Mesothelial cell of epicardium (in vitro differentiated cells): ENCODE data around the gene CHAC2. TPM values are rescaled to one million over a fixed set of nuclear protein-coding genes. Genes with fewer than 3 reads are reported as not detected.
"Not testable (repeated sequence)": the region's sequence is repeated elsewhere in the genome, so short reads cannot be mapped to it uniquely, and the experiment has no call there.

Experiments
- DNase-seq, 2 experiments: peaks; one replicate each; pipeline ENCODE4 v3.0.0; 2021; ENCODE audit warnings: low spot score in 2 of 2; ENCODE audit not compliant: unreplicated experiment in 2 of 2
- H3K27ac Mint-ChIP-seq: 2 replicates; pipeline ENCODE4 v1.8.0; 2021; ENCODE audit warnings: mixed read lengths
- H3K27me3 Mint-ChIP-seq: 2 replicates; pipeline ENCODE4 v1.8.0; 2021; ENCODE audit warnings: low read depth, mixed read lengths
- H3K36me3 Mint-ChIP-seq: 2 replicates; pipeline ENCODE4 v1.8.0; 2021; ENCODE audit warnings: mixed read lengths
- H3K4me1 Mint-ChIP-seq: 2 replicates; pipeline ENCODE4 v1.8.0; 2021; ENCODE audit warnings: mixed read lengths
- H3K4me3 Mint-ChIP-seq: 2 replicates; pipeline ENCODE4 v1.8.0; 2021; ENCODE audit warnings: mild to moderate bottlenecking, moderate library complexity, mixed read lengths
- H3K9me3 Mint-ChIP-seq: 2 replicates; pipeline ENCODE4 v1.8.0; 2021; ENCODE audit warnings: mixed read lengths
- total RNA-seq: library from RNA; stranded (reverse); gene quantifications from 3 replicates; pipeline ENCODE4 v1.2.1, GENCODE V29; 2021
- TF ChIP-seq, protein P1 (sequence below): fragments of 200-600 bp; sonication (generic); IDR thresholded peaks from one replicate; pipeline ENCODE4 v1.5.0; 2021; ENCODE audit warnings: antibody characterized with exemption; ENCODE audit not compliant: unreplicated experiment

CHAC2 gene
- 0.71 to 1.2 TPM (median 1.1 TPM) in 3 replicates for total RNA-seq

DNA sequence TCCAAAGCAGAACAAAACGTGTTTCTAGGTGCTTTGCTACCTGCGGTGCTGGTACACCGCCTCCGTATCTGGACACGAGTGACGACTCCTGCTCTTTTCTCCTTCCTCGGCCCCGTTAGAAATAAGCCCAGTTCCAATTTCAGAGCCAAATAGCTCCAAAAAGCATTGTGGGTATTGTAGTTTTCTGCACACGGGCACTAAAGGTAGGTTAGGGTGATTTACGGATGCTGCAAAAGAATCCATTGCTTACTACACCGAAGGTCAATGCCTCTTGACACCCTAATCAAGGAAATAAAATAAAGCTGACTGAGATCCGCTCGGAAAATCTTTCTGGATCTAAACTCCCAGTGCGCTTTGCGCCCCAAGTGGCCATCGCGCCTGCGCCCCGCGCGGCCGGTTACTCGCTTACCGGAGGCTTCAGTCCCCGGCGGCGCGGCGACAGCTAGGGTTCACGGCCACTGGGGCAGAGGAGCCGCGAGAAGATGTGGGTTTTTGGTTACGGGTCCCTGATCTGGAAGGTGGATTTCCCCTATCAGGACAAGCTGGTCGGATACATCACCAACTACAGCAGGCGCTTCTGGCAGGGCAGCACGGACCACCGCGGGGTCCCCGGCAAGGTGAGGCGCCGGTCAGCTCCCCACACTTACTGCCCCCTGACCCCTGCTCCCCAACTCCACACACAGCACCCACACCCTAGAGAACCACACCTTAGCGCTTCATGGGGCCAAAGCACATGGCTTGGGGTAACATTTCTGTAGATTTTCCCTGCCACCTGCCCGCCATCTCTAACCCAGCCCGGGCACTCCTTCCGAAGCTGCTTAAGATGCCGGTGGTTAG, at the start of gene CHAC2:
TSS of gene CHAC2 (plus strand) at position 400 of the 837 bp plus-strand sequence. CDS start at position 483, 83 bp downstream.
- TF ChIP-seq, protein P1, sequence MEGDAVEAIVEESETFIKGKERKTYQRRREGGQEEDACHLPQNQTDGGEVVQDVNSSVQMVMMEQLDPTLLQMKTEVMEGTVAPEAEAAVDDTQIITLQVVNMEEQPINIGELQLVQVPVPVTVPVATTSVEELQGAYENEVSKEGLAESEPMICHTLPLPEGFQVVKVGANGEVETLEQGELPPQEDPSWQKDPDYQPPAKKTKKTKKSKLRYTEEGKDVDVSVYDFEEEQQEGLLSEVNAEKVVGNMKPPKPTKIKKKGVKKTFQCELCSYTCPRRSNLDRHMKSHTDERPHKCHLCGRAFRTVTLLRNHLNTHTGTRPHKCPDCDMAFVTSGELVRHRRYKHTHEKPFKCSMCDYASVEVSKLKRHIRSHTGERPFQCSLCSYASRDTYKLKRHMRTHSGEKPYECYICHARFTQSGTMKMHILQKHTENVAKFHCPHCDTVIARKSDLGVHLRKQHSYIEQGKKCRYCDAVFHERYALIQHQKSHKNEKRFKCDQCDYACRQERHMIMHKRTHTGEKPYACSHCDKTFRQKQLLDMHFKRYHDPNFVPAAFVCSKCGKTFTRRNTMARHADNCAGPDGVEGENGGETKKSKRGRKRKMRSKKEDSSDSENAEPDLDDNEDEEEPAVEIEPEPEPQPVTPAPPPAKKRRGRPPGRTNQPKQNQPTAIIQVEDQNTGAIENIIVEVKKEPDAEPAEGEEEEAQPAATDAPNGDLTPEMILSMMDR = peak; percentile 62
- H3K27me3 Mint-ChIP-seq = no peaks in the 10 kb centered on the region
- peak; percentile 57 to 84 for DNase-seq
- no peaks in the 10 kb centered on the region for H3K9me3 Mint-ChIP-seq
- peaks cover 9% of the 10 kb centered on the region for H3K4me1 Mint-ChIP-seq
- peaks cover 6% of the 10 kb centered on the region for H3K36me3 Mint-ChIP-seq
- H3K27ac Mint-ChIP-seq = peak within 1 kb of the TSS; percentile 83
- H3K4me3 Mint-ChIP-seq = peak within 1 kb of the TSS; percentile 90

DNA sequence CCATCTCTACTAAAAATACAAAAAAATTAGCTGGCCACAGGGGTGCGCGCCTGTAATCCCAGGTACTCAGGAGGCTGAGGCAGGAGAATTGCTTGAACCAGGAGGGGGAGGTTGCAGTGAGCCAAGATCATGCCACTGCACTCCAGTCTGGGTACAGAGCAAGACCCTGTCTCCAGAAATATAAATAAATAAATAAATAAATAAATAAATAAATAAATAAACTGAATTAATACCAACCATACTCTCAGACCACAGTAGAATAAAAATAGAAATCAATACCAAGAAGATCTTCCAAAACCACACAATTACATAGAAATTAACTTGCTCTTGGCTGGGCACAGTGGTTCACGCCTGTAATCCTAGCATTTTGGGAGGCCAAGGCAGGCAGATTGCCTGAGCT, 46.7 kb upstream of the CHAC2 start:
- DNase-seq, H3K27me3 Mint-ChIP-seq, H3K4me3 Mint-ChIP-seq, H3K4me1 Mint-ChIP-seq, H3K27ac Mint-ChIP-seq: not testable (repeated sequence)
- peaks cover 33% of the 10 kb centered on the region for H3K9me3 Mint-ChIP-seq
- peaks cover 73% of the 10 kb centered on the region for H3K36me3 Mint-ChIP-seq

DNA sequence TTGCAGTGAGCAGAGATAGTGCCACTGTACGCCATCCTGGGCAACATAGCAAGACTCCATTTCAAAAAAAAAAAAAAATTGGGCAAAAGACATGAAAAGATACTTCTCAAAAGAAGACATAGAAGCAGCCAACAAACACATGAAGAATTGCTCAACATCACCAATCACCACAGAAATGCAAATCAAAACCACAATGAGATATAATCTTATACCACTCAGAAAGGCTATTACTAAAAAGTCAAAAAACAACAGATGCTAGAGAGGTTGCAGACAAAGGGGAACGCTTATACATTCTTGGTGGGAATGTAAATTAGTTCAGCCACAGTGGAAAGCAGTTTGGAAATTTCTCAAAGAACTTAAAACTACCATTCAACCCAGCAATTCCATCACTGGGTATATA, 43.1 kb upstream of the CHAC2 start:
- DNase-seq = no peak
- TF ChIP-seq, protein P1 = no peak
- peaks cover 57% of the 10 kb centered on the region for H3K36me3 Mint-ChIP-seq

DNA sequence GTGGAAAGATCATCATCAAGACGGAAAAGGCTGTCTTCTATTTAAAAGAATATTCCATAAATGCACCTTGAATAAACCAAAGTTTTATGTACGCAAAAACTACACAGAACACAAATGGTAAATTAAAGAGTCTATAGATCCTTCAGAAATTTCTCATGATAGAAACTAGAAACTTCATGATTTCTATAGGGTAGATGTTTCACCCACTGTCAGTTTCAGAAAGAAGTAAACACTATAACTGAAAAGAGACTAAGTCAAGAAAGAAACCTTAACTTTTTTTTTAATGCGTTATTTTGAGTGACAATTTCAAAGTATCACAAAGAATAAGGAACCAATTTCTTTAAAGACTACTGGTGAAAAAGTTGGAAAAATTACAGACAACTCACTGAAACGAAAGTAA, 41.9 kb upstream of the CHAC2 start:
- no peaks in the 10 kb centered on the region for H3K4me1 Mint-ChIP-seq
- DNase-seq = no peak
- no peak overlapping the region for H3K4me3 Mint-ChIP-seq
- peaks cover 9% of the 10 kb centered on the region for H3K9me3 Mint-ChIP-seq
- H3K27ac Mint-ChIP-seq = no peak overlapping the region
- no peaks in the 10 kb centered on the region for H3K27me3 Mint-ChIP-seq
- TF ChIP-seq, protein P1 = no peak
- H3K36me3 Mint-ChIP-seq = peaks cover 54% of the 10 kb centered on the region

More for the DNA sequence above, 43.1 kb upstream of the CHAC2 start:
- H3K9me3 Mint-ChIP-seq = peaks cover 15% of the 10 kb centered on the region
- H3K4me1 Mint-ChIP-seq = no peaks in the 10 kb centered on the region
- no peaks in the 10 kb centered on the region for H3K27me3 Mint-ChIP-seq
- H3K27ac Mint-ChIP-seq = no peak overlapping the region
- no peak overlapping the region for H3K4me3 Mint-ChIP-seq

DNA sequence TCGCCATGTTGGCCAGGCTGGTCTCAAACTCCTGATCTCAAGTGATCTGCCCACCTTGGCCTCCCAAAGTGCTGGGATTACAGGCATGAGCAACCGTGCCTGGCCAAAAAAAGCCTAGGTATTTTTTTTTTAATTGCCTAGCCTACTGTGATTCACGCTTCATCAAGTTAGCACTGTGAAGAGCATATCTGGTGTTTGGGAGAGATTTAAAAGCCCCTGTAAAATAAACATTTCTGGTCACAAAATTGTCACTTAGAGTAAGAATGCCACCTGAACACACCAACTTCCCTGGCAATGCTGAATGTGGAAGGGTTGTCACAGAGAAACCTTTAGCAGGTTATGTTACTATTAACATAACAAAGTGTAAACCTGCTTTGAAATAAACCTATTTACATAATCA, 39.7 kb upstream of the CHAC2 start:
- DNase-seq = no peak
- Mint-ChIP-seq H3K36me3 (peaks cover 42% of the 10 kb centered on the region), H3K9me3 (peaks cover 8% of the 10 kb centered on the region), H3K4me3 (no peak overlapping the region), H3K27me3 (no peaks in the 10 kb centered on the region), H3K27ac (no peak overlapping the region), H3K4me1 (no peaks in the 10 kb centered on the region)
- TF ChIP-seq, protein P1 = no peak

DNA sequence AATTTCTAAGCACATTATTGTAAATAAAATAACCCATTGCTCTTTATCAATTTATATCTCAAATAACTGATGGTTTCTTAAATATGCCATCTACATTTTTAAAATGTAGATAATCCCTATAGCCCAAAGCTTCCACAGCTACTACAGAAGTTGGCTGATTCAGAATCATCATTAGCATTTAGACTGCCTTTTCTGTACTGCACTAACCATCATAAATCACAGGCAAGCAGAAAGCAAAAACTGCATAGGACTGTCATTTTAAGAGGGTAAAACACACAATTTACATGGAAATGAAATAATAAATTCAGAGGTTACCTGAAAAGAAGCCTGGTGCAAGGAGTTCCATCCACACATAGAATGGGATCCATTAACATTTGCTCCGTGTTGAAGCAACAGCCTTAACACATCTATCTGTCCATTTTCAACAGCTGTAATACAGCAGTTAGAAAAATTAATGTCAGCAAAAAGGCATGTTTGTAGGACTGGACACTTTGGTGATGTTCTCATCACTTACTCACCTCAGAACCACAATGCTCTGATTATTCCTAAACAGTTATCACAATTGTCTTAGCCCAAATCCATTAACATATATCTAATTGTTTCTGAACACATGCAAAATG, 38.4 kb upstream of the CHAC2 start:
- H3K27me3 Mint-ChIP-seq = no peaks in the 10 kb centered on the region
- peaks cover 44% of the 10 kb centered on the region for H3K36me3 Mint-ChIP-seq
- TF ChIP-seq, protein P1 = no peak
- H3K27ac Mint-ChIP-seq = no peak overlapping the region
- DNase-seq = no peak
- H3K4me1 Mint-ChIP-seq = no peaks in the 10 kb centered on the region
- no peak overlapping the region for H3K4me3 Mint-ChIP-seq
- peaks cover 10% of the 10 kb centered on the region for H3K9me3 Mint-ChIP-seq
